HG02678 (cell line): ENCODE data around the gene RCC2.

Source experiments
- ATAC-seq: cut with Tn5 transposase; IDR thresholded peaks from one replicate; pipeline ENCODE4 v1.9.1; 2021; ENCODE audit warnings: mild to moderate bottlenecking, moderate library complexity; ENCODE audit not compliant: unreplicated experiment

RCC2 gene

GRCh38 chr1:17381161-17381560 is 58.3 kb downstream of the RCC2 start:
- ATAC-seq: no peak

- ATAC-seq: no peak
Observed at GRCh38 chr1:17377325-17377953, 62.0 kb downstream of the RCC2 start.

- ATAC-seq: no peak
Observed at GRCh38 chr1:17375651-17376050, 63.8 kb downstream of the RCC2 start.

- ATAC-seq: no peak
Observed at GRCh38 chr1:17372955-17373354, 66.5 kb downstream of the RCC2 start.

GRCh38 chr1:17371896-17372295 is 67.6 kb downstream of the RCC2 start, which contains the start of gene PADI6:
TSS of gene PADI6 (plus strand) at chr1:17372196. CDS start at chr1:17372246, 50 bp downstream.
- no peak for ATAC-seq

- ATAC-seq: no peak
Observed at GRCh38 chr1:17370618-17371017, 68.9 kb downstream of the RCC2 start.

GRCh38 chr1:17369466-17369865 is 70.0 kb downstream of the RCC2 start:
- no peak for ATAC-seq

GRCh38 chr1:17365293-17365692 is 74.2 kb downstream of the RCC2 start:
- ATAC-seq: no peak

GRCh38 chr1:17363771-17364170 is 75.7 kb downstream of the RCC2 start:
- ATAC-seq: no peak

GRCh38 chr1:17363351-17363750 is 76.1 kb downstream of the RCC2 start:
- no peak for ATAC-seq

- ATAC-seq: no peak
Observed at GRCh38 chr1:17361687-17362086, 77.8 kb downstream of the RCC2 start.

GRCh38 chr1:17360272-17360956 is 79.1 kb downstream of the RCC2 start:
- no peak for ATAC-seq

- ATAC-seq: no peak
Observed at GRCh38 chr1:17359808-17360207, 79.7 kb downstream of the RCC2 start.

GRCh38 chr1:17359031-17359430 is 80.4 kb downstream of the RCC2 start:
- ATAC-seq: no peak

GRCh38 chr1:17358557-17358956 is 80.9 kb downstream of the RCC2 start:
- ATAC-seq: no peak
